ENCODE measurements around the gene TSEN54.

TSEN54 gene

DNA sequence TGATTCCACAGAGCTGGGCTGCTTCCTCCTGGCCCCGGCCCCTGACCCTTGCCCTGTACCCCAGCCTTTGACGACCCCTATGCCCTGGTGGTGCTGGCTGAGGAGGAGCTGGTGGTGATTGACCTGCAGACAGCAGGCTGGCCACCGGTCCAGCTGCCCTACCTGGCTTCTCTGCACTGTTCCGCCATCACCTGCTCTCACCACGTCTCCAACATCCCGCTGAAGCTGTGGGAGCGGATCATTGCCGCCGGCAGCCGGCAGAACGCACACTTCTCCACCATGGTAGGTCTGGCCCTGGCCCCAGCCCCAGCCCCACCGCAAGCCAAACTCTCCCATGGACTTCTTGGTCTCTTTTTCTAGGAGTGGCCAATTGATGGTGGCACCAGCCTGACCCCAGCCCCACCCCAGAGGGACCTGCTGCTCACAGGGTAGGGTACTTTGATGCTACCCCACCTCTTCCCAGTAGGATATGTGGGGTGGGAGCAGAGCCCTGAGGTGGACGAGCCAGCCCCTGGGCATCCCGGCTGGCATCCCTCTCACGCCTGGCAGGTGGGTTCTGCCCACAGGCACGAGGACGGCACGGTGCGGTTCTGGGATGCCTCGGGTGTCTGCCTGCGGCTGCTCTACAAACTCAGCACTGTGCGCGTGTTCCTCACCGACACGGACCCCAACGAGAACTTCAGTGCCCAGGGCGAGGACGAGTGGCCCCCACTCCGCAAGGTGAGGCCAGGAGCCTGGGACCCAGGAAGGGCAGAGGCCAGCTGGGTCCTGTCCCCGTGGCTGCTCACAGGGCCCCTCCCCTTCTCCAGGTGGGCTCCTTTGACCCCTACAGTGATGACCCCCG is 52.3 kb downstream of the TSEN54 start:
- DNase-seq = no peak

DNA sequence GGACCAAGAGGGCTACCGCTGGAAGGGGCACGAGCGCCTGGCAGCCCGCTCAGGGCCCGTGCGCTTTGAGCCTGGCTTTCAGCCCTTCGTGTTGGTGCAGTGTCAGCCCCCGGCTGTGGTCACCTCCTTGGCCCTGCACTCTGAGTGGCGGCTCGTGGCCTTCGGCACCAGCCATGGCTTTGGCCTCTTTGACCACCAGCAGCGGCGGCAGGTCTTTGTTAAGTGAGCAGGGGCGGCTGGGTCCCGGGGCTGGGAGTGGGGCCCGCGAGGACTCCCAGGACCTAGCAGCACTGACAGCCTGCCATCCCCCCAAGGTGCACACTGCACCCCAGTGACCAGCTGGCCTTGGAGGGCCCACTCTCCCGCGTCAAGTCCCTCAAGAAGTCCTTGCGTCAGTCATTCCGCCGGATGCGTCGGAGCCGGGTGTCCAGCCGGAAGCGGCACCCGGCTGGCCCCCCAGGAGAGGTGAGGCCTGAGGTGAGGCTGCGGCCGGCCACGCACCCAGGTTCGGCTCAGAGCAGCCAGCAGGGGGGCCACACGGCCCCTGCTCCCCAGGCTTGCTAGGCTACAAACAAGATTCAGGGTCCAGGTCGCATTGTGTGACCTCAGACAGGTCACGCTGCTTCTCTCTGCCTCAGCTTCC is 53.8 kb downstream of the TSEN54 start:
- DNase-seq = no peak

DNA sequence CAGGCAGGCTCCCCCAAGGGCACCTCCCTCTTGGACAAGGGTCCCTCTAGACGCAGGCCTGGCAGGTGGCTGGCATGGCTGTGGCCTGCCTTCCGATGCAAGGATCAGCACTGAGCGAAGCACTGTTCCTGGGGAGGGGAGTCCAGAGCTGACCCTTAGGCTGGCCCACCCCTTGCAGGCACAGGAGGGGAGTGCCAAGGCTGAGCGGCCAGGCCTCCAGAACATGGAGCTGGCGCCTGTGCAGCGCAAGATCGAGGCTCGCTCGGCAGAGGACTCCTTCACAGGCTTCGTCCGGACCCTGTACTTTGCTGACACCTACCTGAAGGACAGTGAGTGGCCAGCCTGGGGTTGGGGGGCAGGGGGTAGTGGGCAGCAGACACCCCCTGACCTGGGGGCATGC is 54.4 kb downstream of the TSEN54 start:
- DNase-seq = no peak

DNA sequence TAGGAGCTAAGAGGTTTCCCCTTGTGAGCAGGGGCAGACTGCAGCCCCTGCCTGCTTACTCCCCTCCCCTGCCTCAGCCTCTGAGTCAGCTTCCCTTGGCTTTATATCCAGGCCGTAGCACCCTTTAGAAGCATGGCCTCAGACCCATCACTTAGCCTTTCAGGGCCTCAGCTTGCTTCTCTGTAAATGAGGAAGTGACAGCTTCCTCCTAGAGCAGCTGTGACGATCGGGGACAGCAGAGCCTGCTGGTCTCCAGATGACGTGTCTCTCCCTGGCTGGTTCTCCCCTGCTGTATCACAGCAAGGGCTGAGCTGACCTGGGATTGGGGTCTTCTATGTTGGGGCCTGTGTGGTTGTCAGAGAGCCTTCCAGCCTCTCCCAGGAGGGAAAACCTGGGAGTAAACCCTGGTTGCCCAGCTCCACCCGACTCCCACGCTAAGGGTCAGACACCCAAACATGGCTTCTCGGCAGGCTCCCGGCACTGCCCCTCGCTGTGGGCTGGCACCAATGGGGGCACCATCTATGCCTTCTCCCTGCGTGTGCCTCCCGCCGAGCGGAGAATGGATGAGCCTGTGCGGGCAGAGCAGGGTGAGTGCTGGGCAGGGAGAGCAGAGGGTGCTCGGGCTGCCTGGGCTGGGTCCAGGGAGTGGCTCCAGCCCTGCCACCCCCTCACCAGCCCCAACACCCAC is 55.0 kb downstream of the TSEN54 start:
- DNase-seq = no peak

DNA sequence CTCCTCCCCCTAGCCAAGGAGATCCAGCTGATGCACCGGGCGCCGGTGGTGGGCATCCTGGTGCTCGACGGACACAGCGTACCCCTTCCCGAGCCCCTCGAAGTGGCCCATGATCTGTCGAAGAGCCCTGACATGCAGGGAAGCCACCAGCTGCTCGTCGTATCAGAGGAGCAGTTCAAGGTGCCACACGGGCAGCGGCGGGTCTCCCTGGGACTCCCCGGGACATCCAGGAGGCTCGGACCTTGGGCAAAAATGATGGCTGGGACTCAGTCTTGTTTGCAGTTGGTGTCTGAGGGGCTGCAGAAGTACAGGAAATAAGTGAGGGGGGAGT is 55.5 kb downstream of the TSEN54 start:
- DNase-seq = no peak

DNA sequence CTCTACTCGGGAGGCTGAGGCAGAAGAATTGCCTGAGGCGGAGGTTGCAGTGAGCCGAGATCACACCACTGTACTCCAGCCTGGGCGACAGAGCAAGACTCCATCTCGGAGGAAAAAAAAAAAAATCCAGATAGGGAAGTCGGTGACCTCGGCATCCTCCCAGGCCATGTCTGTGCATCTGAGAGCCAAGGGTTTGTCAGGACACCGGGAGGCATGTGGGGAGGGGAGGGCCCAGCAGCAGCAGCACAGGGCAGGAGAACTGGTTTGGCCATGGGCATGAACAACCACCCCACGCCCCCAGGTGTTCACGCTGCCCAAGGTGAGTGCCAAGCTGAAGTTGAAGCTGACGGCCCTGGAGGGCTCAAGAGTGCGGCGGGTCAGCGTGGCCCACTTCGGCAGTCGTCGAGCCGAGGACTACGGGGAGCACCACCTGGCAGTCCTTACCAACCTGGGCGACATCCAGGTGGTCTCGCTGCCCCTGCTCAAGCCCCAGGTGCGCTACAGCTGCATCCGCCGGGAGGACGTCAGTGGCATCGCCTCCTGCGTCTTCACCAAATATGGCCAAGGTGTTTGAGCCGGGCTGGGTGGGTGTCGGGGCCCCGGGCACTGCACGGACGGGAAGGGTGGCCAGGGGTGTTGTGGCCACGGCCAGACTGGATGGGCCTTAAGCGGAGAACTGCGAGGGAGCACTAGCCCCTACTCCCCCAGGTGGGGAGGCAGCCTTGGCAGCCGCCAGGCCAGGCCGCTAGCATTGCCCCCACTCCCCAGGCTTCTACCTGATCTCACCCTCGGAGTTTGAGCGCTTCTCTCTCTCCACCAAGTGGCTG is 56.6 kb downstream of the TSEN54 start:
- DNase-seq = no peak

DNA sequence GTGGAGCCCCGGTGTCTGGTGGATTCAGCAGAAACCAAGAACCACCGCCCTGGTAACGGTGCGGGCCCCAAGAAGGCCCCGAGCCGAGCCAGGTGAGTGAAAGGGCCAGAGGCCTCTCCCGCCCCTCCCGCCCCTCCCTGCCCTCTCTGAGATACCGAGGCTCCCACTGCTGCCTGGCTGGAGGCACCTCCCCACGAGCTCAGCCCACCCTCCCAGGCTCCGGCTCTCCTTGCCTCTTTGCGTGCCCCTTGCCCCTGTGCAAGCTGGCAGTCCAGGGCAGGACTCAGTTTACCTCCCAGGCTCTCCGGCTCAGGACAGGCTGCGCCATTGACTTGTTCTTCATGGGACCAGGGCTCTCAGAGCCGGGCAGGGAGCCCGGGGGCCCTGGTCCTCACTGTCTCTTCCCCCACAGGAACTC is 57.2 kb downstream of the TSEN54 start:
- DNase-seq = no peak

DNA sequence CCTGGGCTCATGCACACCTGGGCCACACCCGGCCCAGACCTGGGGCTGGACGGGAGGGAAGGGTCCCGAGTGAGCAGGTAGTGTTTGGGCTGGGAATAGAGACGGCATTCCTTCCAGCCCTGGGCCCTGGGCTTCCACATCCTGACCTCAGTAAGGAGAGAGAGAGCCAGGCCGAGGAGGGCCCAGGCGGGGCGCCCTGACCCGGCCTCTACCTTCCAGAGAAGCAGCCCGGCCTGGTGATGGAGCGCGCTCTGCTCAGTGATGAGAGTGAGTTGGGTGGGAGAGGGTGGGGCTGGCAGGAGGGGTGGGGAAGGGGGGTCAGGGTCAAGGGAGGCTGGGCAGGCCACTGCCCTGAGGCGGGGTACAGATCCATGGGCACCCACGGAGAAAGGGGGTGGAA is 57.7 kb downstream of the TSEN54 start:
- DNase-seq = no peak

All from NCI-H226 (cell line).